Fibroblast of pulmonary artery (primary cell): ENCODE results near the gene MUC12.
"Not testable (repeated sequence)": the region's sequence is repeated elsewhere in the genome, so short reads cannot be mapped to it uniquely, and the experiment has no call there.

Source experiments
- DNase-seq: peaks from one replicate; pipeline ENCODE4 v3.0.0-alpha.2; 2010; ENCODE audit warnings: low read depth
- H3K4me3 ChIP-seq: replicated peaks from 2 replicates; pipeline ENCODE4 v1.5.1; 2011; ENCODE audit warnings: low read depth, mild to moderate bottlenecking, control low read depth, low read length, moderate library complexity
- TF ChIP-seq, protein P1 (sequence below): IDR thresholded peaks from 2 replicates; pipeline ENCODE4 v1.5.1; 2011; ENCODE audit warnings: mild to moderate bottlenecking, control low read depth, low read length, inconsistent platforms; ENCODE audit errors: missing control alignments

The MUC12 gene

DNA sequence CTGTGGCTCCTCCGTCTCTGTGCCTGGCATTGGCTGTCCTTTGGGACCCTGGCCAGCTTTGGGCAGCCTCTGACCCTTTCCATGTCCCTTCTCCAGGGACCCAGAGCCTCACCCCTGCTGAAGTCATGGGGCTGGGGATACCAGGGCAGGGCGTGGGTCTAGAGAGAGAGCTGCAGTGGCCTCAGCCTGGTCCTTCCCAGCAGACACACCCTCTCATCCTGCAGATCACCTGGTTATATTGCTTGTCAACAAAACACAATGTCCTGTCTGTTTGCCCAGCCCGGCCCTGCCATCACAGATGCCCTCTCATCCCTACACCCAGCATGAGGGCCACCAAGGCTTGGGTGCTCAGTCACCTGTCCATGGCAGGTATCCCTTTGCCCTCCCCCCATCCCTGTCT is 52.3 kb downstream of the MUC12 start:
- TF ChIP-seq, protein P1, sequence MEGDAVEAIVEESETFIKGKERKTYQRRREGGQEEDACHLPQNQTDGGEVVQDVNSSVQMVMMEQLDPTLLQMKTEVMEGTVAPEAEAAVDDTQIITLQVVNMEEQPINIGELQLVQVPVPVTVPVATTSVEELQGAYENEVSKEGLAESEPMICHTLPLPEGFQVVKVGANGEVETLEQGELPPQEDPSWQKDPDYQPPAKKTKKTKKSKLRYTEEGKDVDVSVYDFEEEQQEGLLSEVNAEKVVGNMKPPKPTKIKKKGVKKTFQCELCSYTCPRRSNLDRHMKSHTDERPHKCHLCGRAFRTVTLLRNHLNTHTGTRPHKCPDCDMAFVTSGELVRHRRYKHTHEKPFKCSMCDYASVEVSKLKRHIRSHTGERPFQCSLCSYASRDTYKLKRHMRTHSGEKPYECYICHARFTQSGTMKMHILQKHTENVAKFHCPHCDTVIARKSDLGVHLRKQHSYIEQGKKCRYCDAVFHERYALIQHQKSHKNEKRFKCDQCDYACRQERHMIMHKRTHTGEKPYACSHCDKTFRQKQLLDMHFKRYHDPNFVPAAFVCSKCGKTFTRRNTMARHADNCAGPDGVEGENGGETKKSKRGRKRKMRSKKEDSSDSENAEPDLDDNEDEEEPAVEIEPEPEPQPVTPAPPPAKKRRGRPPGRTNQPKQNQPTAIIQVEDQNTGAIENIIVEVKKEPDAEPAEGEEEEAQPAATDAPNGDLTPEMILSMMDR, result no peak
- DNase-seq, result no peak
- H3K4me3 ChIP-seq, result no peak overlapping the region

DNA sequence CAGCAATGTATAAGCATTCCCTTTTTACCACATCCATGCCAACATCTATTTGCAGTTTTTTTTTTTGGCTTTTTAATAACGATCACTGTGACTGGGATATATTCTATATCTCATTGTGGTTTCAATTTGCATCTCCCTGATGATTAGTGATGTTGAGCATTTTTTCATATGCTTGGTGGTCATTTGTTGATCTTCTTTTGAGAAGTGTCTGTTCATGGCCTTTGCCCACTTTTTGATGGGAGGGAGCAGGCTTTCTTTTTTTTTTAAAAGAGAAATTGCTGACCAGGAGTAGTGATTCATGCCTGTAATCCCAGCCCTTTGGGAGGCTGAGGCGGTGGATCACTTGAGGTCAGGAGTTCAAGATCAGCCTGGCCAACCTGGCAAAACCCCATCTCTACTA is 54.5 kb downstream of the MUC12 start:
- DNase-seq, result no peak
- H3K4me3 ChIP-seq, result no peak overlapping the region
- TF ChIP-seq, protein P1, result no peak

DNA sequence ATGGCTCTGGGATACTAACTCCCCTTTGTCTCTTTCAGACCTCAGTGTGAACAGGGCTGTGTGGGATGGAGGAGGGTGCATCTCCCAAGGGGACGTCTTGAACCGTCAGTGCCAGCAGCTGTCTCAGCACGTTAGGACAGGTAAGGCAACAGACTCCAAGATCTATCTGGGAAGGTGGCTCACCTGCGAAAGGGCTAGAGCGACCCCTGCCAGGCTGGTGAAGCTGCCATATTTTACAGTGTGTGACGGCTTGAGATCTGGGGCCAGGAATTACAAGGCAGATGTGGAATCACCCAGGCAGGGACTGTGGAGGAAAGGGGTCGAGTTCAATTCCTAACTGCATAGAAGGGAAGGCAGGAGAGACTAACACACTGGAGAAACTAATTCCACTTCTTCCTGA is 61.7 kb downstream of the MUC12 start:
- no peak overlapping the region for H3K4me3 ChIP-seq
- TF ChIP-seq, protein P1, result no peak
- DNase-seq, result no peak

DNA sequence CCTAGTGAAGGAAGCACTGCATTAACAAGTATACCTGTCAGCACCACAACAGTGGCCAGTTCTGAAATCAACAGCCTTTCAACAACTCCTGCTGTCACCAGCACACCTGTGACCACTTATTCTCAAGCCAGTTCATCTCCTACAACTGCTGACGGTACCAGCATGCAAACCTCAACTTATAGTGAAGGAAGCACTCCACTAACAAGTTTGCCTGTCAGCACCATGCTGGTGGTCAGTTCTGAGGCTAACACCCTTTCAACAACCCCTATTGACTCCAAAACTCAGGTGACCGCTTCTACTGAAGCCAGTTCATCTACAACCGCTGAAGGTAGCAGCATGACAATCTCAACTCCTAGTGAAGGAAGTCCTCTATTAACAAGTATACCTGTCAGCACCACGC is 66.6 kb downstream of the MUC12 start:
- TF ChIP-seq, protein P1, result no peak
- DNase-seq, result no peak
- no peak overlapping the region for H3K4me3 ChIP-seq

DNA sequence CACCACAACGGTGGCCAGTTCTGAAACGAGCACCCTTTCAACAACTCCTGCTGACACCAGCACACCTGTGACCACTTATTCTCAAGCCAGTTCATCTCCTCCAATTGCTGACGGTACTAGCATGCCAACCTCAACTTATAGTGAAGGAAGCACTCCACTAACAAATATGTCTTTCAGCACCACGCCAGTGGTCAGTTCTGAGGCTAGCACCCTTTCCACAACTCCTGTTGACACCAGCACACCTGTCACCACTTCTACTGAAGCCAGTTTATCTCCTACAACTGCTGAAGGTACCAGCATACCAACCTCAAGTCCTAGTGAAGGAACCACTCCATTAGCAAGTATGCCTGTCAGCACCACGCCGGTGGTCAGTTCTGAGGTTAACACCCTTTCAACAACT is 71.9 kb downstream of the MUC12 start:
- H3K4me3 ChIP-seq, DNase-seq: not testable (repeated sequence)

DNA sequence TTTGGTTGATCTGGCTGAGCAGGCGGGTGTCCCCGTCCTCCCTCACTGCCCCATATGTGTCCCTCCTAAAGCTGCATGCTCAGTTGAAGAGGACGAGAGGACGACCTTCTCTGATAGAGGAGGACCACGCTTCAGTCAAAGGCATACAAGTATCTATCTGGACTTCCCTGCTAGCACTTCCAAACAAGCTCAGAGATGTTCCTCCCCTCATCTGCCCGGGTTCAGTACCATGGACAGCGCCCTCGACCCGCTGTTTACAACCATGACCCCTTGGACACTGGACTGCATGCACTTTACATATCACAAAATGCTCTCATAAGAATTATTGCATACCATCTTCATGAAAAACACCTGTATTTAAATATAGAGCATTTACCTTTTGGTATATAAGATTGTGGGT is 89.0 kb downstream of the MUC12 start:
- no peak overlapping the region for H3K4me3 ChIP-seq
- TF ChIP-seq, protein P1, result no peak
- peak; percentile 69 for DNase-seq

DNA sequence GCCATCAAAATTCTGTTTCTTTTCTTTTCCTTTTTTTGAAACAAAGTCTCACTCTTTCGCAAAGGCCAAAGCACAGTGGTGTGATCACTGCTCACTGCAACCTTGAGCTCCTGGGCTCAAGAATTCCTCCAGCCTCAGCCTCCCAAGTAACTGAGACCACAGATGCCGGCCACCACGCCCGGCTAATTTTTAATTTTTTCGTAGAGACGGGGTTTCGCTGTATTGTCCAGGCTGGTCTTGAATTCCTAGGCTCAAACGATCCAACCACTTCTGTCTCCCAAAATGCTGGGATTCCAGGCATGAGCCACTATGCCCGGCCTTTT is 90.2 kb downstream of the MUC12 start:
- H3K4me3 ChIP-seq, result no peak overlapping the region
- no peak for DNase-seq
- TF ChIP-seq, protein P1, result no peak

DNA sequence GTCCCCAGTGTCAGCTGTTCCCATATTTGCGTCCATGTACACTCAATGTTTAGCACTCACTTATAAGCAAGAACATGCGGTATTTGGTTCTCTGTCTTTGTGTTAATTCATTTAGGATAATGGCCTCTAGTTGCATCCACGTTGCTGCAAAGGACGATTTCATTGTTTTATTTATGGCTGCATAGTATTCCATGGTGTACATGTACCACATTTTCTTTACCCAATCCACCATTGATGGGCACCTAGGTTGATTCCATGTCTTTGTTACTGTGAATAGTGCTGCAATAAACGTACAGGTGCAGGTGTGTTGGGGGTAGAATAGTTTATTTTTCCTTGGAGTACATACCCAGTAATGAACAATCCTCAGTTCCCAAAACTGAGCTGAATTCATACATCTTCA is 91.6 kb downstream of the MUC12 start:
- TF ChIP-seq, protein P1, result no peak
- no peak for DNase-seq
- H3K4me3 ChIP-seq, result no peak overlapping the region

DNA sequence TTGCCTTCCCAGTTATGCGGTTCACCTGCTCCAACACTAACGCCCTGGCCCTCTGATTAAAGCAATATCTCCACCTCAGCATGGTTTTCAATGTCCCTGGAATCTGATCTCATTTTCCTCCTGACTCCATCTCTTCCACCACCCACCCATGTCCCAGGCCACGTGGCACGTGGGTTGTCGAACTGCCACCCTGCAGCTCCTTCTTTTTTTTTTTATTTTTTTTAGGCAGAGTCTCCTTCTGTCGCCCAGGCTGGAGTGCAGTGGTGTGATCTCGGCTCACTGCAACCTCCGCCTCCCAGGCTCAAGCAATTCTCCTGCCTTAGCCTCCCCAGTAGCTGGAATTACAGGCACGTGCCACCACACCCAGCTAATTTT is 94.8 kb downstream of the MUC12 start:
- DNase-seq, H3K4me3 ChIP-seq: not testable (repeated sequence)

DNA sequence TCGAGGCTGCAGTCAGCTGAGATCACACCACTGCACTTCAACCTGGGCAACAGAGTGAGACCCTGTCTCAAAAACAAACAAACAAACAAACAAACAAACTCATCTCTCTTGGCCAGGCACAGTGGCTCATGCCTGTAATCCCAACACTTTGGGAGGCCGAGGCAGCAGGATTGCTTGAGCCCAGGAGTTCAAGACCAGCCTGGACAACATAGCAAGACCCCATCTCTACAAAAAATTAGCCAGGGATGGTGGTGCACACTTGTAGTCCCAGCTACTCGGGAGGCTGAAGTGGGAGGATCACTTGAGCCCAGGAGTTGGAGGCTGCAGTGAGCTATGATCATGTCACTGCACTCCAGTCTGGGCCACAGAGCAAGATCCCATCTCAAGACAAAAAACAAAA is 95.8 kb downstream of the MUC12 start:
- H3K4me3 ChIP-seq, DNase-seq: not testable (repeated sequence)
